Hepatic stellate cell (primary cell): ENCODE data around the gene PKMYT1.

ENCODE experiments used
- DNase-seq: peaks from one replicate; pipeline ENCODE4 v3.0.0; 2011; ENCODE audit warnings: low spot score

The PKMYT1 gene

DNA sequence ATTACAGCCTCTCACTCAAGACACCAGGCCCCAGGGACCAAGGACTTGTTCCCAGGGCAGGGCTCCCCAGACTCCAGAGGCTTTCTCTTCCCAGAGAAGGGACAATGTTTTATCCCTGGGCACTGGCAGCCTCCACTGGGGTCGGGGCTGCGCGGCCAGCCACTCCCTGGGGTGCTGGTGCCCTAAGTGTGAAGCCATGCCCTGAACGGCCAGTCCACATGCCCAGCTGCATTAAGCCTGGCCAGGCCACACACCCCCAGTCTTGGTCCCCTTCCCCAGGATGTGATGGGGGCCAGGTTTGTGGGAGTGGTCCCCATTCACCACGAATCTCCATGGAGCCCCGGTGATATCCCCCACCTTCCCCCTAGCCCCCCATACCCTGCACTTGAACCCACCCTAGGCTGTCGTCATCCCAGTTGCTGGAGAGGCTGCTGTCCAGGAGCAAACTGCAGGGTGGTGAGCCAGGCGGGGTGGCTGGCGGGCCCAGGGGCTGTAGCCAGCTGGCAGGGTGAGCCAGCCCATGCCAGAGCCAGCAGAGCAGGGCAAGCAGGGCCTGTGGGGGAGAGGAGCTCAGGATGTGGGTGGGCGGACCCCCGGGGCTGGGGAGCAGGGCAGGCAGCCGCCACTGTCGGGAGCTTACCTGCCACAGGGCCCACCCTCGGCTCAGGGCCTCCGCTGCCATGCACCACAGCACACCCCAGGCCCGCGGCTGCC lies 6.5 kb downstream of the PKMYT1 start:
- DNase-seq: no peak

DNA sequence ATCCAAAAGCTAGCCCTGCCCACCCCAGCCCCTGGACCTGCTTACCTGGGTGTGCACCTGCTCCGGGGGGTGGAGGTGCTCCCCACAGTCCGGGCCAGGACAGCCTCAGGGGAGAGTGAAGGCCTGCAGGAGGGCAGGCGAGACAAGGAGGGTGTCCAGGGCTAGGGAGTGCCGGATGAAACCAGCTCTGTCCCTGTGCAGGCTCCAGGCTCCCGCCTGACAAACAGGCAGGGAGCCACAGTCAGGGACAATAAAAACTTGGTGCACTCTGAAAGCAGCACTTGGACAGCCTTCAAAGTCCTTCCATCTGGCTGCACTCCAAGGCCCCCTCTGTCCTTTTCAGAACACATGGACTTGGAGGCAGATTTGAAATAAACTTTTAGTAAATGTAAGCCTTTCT lies 7.2 kb downstream of the PKMYT1 start:
- no peak for DNase-seq

DNA sequence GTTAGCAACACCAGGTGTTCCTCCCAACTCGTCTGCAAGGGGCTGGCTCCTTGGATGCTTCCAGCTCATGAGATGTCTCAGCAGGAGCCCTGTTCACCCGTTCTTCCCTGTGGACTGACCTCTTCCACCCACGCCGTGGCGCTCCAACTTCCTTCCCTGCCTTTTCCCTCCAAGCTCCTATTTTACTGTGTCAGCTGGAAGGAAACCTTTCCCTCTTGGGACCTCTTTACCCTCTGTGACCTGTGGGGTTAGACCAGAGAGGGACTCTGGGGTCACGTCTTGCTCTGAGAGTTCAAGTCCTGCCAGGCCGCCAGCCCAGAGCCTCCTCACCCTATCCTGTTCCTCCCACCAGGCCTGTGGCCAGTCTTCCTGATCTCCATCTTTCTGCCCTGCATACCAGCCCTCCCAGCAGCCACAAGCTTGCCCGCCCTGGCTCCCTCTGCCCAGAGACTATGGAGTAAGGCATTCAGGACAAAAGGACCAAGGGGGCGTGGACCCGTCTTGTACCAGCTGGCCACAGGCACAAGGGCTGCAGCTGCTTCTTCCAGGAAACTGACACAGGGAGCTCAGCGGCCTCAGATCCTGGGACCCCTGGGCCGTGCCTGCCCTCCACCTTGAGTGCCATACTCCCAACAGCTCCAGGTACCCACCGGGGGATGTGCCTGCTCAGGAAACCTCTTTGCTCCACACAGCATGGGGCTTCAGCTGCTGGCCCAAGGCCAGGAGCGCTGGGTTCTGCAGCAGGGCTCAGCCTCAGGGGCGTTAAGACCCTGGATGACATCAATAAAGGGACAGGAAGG lies 8.1 kb downstream of the PKMYT1 start:
- DNase-seq: no peak

DNA sequence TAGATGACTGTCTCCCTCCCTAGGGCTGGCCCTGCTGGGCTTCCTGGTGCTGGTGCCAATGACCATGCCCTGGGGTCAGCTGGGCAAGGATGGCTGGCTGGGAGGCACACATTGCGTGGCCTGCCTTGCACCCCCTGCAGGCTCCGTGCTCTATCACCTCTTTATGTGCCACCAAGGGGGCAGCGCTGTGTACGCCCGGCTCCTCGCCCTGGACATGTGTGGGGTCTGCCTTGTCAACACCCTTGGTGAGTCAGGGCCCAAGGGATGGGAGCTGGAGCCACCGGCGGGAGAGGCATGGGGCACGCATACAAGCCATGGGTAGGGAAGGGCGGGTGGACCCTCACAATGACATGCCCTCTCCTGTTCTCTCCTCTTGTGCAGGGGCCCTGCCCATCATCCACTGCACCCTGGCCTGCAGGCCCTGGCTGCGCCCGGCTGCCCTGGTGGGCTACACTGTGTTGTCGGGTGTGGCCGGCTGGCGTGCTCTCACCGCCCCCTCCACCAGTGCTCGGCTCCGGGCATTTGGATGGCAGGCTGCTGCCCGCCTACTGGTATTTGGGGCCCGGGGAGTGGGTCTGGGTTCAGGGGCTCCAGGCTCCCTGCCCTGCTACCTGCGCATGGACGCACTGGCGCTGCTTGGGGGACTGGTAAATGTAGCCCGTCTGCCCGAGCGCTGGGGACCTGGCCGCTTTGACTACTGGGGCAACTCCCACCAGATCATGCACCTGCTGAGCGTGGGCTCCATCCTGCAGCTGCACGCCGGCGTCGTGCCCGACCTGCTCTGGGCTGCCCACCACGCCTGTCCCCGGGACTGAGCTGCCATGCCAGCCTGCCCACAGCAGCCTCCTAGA lies 8.9 kb downstream of the PKMYT1 start:
- no peak for DNase-seq

DNA sequence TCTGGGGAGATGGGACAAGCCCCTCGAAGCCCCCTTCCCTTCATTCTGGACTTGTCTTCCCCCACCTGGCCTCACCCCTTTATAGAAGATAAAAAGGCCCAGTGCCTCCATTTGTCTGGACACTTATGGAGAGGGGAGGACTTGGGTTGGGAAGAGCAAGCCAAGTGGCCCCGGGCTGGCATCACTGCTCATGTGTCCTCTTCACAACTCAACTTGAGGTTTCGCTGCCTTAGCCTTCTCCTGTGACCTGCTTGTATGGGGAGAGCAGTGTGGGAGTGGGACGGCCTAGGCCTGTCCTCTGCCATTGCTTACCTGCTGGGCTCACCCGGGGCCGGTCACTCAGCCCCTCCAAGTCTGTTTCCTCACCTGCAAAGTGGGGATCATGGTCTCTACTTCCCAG lies 9.7 kb downstream of the PKMYT1 start:
- no peak for DNase-seq

DNA sequence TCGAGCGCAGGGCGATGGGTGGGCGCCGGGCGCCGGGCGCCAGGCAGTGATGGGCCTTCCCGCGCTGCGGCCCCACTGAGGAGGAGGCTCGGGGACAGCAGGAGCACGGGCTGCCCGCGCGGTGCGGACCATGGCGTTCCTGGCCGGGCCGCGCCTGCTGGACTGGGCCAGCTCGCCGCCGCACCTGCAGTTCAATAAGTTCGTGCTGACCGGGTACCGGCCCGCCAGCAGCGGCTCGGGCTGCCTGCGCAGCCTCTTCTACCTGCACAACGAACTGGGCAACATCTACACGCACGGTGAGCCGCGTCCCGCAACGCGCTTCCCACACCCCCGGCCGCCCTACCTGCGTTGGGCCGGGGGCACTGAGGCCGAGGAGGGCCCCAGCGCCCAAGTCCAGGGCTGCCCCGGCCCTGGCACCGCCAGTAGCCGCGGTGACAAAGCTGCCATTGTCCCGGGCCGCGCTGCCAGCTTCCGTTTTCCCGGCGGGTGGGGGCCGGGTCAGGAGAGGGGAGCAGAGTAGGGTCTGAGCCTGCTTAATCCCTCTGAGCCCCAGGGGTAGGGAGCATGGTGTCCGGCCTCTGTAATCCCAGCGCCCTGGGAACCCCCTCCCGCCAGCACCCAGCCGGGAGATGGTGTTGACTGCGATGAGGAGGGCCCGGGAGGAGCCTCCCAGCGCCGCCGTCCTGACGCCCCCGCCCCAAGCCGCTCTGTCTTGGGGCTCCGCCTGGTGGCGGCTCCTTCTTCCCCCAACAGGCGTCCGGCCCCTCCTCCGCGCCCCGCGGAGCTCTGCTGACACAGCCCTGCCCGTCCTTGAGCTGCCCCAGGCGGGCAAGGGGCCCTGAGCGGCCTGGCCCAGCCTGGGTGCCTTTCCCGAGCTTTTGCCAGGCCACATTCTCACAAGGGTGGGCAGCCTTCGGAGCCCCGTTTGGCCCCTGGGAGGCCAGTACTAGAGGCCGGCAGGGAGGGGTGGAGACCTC lies 10.4 kb downstream of the PKMYT1 start:
- peak; percentile 64 for DNase-seq

DNA sequence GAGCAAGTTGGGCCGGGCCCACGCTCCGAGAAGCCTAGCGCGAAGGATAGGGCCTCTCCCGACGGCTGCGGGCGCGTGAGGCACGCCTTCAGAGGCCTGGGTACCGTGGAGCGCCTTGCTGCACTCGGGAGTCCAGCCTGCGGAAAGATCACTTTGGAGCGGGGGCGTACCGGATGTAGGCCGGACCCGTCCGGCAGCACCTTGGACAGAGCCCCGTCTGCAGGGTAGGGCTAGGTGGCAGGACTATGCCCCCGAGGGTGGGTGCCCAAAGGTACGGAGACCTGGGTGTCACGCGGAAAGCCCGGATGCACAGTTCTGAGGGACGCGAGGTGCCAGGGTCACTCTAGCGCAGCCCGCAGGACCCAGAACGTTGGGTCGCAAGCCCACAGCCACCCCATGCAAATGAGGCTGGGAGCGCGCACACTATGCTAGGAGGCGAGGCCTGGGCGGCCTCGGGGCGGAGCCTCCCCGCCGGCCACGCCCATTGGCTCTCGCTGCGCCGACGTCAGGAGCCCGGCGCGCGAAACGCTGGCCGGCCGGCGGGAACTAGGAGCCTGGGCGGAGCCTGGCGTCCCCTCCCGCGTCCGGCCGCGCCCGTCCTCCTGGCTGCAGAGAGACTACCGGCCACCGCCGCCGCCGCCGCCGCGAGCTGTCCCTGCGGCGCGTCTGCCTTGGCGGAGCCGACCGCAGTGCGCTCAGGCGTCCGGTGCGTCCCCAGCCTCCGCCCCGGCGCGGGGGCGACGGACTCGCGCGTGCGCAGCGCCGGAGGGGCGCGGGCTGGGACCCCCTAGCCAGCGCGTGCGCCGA lies 11.3 kb downstream of the PKMYT1 start, which contains the start of gene PAQR4:
Gene PAQR4, plus strand, starts transcription at position 611 of the 807 bp plus-strand sequence. CDS start 327 bp downstream, outside the sequence.
- peak; percentile 96 for DNase-seq

DNA sequence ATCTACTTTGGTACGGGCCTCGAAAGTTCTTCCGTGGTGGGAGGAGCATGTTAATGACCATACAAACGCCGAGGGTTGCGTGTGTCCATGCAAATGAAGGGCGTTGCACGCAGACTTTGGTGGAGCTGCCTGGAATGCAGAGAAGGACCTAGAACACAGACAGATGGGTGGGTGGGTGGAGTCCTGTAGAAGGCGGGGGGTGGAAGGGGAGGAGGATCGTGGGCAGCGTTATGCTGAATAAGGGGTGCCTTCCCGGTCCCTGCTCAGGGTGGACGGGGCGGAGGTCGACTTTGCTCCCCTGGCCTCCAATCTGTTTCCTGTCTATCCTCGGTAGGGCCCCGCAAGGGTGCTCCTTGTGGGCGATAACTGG lies 11.9 kb downstream of the PKMYT1 start:
- no peak for DNase-seq

DNA sequence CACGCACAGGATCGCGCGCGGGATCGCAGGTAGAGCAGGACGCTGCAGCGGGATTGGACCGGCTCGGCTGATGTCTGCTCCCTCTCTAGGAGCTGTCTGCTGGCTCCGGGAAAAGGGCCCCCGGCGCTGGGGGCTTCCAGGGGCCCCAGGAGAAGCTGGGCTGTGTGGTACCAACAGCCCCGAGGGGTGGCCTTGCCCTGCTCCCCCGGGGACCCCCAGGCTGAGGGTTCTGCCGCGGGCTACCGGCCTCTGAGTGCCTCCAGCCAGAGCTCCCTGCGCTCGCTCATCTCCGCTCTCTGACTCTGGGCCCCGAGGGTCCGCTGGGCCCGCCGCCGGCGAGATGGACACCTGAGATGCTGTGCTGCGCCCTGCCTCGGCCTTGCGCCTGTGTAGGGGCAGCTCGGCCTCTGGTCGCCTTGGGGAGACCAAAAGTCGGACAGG lies 12.5 kb downstream of the PKMYT1 start:
- no peak for DNase-seq

DNA sequence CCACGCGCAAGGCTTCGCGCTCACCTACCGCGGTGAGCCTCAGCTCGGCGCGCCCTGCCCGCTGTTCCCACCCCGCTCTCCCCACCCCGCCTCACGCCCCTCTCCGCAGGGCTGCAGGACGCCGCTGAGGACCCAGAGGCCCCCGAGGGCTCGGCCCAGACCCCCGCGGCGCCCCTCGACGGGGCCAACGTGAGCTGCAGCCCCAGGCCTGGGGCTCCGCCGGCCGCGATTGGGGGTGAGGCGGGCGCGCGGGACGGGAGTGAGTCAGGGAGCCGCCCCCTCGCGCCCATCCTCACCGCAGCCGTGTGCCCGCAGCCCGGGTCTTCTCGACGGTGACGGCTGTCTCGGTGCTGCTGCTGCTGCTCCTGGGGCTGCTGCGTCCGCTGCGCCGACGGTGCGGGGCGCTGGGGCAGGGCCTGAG lies 13.0 kb downstream of the PKMYT1 start:
- DNase-seq: no peak

DNA sequence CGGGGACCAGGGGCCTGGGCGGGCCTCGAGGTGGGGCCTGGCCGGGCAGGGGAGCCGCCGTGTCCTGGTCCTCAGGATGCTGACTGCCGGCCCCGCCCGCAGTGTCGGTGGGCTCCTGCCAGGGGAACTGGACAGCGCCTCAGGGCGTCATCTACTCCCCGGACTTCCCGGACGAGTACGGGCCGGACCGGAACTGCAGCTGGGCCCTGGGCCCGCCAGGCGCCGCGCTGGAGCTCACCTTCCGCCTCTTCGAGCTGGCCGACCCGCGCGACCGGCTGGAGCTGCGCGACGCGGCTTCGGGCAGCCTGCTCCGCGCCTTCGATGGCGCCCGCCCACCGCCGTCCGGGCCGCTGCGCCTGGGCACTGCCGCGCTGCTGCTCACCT lies 13.4 kb downstream of the PKMYT1 start:
- DNase-seq: no peak

DNA sequence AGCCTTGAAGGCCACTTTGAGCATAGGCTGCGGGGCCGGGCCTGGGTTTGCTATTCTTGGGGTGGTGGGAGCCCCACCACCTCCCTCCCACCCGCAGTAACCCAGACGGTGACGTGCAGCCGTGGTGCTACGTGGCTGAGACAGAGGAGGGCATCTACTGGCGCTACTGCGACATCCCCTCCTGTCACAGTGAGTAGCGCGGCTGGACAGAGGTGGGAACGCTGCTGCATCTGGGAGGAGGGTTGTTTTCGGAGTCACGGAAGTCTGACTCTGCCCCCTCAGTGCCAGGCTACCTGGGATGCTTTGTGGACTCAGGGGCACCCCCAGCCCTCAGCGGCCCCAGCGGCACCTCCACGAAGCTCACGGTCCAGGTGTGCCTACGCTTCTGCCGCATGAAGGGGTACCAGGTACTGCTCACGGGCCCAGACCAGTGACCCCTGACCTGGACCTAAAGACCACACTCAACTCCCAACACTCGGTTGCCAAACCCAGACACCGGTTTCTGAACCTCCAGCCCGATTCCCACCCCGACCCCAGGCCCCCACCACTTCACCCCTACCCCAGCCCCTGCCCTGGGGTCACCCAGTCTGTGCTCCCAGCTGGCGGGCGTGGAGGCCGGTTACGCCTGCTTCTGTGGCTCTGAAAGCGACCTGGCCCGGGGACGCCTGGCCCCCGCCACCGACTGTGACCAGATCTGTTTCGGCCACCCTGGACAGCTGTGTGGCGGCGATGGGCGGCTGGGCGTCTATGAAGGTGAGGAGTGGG lies 14.0 kb downstream of the PKMYT1 start:
- no peak for DNase-seq

DNA sequence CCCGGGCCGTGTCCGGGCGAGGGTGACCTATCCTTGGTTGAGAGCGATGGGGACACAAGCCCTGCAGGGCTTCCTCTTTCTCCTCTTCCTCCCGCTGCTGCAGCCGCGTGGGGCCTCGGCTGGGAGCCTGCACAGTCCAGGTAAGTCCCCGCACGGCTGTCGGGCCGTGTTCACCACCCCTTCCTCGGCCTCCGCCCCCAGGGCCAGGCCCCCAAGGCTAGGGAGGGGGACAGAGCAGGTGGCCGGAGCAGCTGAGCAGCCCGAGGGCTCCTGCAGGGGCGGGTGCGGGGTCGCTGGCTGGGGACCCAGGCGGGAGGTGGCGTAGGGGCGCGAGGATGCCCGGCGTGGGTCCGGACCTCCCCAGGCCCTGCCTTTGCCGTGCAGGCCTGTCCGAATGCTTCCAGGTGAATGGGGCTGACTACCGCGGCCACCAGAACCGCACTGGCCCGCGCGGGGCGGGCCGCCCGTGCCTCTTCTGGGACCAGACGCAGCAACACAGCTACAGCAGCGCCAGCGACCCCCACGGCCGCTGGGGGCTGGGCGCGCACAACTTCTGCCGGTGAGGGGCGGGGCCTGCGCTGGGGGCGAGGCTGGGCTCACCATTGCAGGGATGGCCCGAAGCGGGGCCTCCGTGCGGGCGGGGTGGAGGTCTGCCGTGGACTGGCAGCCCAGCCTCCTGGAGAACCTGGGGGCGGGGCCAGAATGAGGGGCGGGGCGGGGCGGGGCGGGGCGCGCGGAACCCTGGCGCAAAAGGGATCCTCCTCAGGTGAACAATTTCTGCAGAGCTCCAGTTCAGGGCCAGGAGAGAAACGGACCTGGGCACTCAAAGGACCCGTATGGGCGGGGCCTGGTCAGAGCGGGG lies 15.5 kb downstream of the PKMYT1 start:
- no peak for DNase-seq

DNA sequence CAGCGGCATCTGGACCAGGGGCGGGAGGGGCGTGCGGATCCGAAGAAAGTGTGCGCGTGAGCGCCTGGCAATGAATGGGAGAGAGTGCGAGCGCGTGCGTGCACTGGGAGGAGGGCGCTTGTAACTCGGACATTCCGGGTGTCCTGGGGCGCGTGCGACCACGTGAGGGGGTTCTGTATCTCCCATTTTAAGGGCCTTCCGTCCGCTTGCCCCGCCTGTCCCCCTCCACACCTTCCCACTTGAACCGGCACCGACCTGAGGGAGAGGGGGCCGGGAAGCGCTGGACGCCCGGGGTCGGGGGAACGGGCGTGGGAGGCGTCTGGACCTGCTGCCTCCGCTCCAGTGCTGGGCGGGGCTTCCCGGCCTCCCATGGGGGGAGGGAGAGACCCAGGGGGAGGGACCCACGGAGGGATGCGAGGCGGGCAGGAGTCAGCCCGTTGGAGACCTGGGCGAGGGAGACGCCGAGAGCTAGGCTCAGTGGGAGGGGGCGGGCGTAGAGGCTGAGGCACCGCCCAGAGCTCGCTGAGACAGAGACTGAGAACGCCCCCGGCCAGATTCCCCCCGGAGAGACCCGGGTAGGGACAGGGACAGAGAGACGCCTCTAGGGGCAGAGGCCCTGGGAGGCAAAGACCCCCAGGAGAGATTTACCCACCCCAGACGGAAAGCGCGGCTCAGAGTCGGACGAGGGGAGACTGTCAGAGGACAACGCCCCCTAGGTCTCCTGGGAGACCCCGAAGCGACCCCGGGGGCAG lies 16.3 kb downstream of the PKMYT1 start, which contains the start of gene KREMEN2:
Gene KREMEN2, plus strand, starts transcription at position 553 of the 752 bp plus-strand sequence. CDS start 246 bp downstream, outside the sequence.
- no peak for DNase-seq

DNA sequence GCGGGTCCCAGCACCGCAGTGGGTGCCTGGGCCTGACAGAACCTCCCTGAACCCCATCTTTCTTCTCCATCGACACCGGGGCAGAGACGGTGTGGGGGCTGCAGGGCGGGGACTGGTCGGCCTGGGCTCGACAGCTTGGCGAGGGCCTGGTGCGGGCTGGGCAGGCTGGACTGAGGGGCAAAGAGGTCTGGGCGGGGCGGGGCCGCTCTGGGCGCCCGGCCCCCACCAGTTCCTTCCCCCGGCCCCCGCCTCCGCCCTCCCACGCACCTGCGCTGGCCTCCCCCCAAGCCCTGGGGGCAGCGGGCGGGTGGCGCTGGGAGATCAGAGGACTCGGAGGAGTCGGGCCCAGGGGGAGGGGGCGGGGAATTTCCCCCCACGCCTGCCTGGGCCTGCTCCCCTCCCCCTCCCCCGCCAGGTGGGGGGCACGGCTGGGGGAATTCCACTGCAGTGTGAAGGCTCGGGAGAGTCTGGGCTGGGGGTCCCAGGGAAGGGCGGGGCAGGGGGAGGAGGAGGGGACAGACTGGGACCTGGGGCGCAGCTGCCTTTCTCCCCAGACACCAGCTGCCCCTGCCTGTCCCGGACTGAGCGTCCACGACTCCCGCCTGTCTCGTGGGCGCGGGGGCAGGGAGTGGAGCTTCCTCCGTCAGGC lies 17.0 kb downstream of the PKMYT1 start:
- no peak for DNase-seq

DNA sequence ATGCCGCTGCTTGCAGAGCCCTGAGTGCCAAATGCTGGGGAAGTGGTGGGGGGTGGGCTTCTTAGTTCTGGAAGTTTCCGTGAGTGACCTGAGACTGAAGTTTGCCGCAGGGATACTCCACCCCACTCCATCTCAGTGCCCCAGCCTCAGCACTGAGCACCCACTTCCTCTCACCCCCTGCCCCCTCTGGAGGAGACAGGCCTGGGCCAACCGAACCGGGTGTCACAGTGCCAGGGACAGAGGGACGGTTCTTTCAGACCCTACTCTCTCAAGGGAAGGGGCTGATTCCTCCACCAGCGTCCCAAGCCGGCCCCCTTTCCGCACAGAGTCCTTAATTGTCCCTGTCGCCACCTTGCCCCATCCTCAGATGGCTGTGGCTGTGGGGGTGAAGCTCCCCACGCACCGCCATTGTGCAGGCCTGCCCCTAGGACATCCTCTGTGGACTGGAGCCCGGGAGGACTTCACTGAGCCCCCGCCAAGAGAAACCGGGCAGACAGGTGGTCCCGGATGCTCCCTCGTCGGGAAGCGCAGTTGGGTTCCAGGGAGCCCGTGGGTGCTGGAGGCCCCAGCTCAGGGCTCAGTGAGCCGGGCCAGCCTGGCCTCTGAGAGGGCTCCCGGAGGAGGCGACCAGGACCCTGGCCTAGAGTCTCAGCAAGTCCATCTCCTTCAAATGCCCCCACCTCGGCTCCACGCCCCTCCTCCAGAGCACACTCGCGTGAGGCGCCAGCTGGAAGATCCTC lies 17.7 kb downstream of the PKMYT1 start:
- no peak for DNase-seq
